Stimulated activated memory B cell treated with anti-CD40 and anti-IgM and Interleukin-4, amounts not matched to agents 10 μg/mL and 1 μg/mL and 100 μg/mL, for 72 hours (primary cell): Measurements from ENCODE around the gene OXCT1.
"Not testable (repeated sequence)": the region's sequence is repeated elsewhere in the genome, so short reads cannot be mapped to it uniquely, and the experiment has no call there.

Experiments
- ATAC-seq: fragments of 150-1000 bp; cut with Tn5 transposase; 2 replicates; pipeline ENCODE4 v1.10.0; 2021
- H3K27ac Mint-ChIP-seq: one replicate; pipeline ENCODE4 v1.8.0; 2022; ENCODE audit warnings: mild to moderate bottlenecking, mixed read lengths
- H3K27me3 Mint-ChIP-seq: one replicate; pipeline ENCODE4 v1.8.0; 2022; ENCODE audit warnings: mixed read lengths
- H3K36me3 Mint-ChIP-seq: one replicate; pipeline ENCODE4 v1.8.0; 2022; ENCODE audit warnings: mixed read lengths
- H3K4me1 Mint-ChIP-seq: one replicate; pipeline ENCODE4 v1.8.0; 2022; ENCODE audit warnings: mixed read lengths
- H3K4me3 Mint-ChIP-seq: one replicate; pipeline ENCODE4 v1.8.0; 2022; ENCODE audit warnings: mild to moderate bottlenecking, moderate library complexity, mixed read lengths
- H3K9me3 Mint-ChIP-seq: one replicate; pipeline ENCODE4 v1.8.0; 2022; ENCODE audit warnings: mixed read lengths

Gene OXCT1

GRCh38 chr5:41748631-41749030 is 121.6 kb downstream of the OXCT1 start:
- Mint-ChIP-seq H3K27me3 (no peaks in the 10 kb centered on the region), H3K9me3 (peaks cover 4% of the 10 kb centered on the region), H3K36me3 (peaks cover 33% of the 10 kb centered on the region), H3K27ac (no peak overlapping the region), H3K4me1 (no peaks in the 10 kb centered on the region), H3K4me3 (no peak overlapping the region)
- ATAC-seq, result no peak

- Mint-ChIP-seq H3K9me3 (peaks cover 4% of the 10 kb centered on the region), H3K4me1 (no peaks in the 10 kb centered on the region), H3K36me3 (peaks cover 25% of the 10 kb centered on the region), H3K27me3 (no peaks in the 10 kb centered on the region), H3K27ac (no peak overlapping the region), H3K4me3 (no peak overlapping the region)
- no peak for ATAC-seq
These were observed 122.5 kb downstream of the OXCT1 start for GRCh38 chr5:41747708-41748107.

- Mint-ChIP-seq H3K36me3 (peaks cover 21% of the 10 kb centered on the region), H3K9me3 (peaks cover 4% of the 10 kb centered on the region), H3K27ac (no peak overlapping the region), H3K27me3 (no peaks in the 10 kb centered on the region), H3K4me3 (no peak overlapping the region), H3K4me1 (no peaks in the 10 kb centered on the region)
- no peak for ATAC-seq
These were observed 122.9 kb downstream of the OXCT1 start for GRCh38 chr5:41747301-41747700.

GRCh38 chr5:41742608-41743007 is 127.6 kb downstream of the OXCT1 start:
- not testable (repeated sequence) for H3K27ac Mint-ChIP-seq, H3K27me3 Mint-ChIP-seq, H3K4me3 Mint-ChIP-seq, H3K9me3 Mint-ChIP-seq, H3K4me1 Mint-ChIP-seq, ATAC-seq
- H3K36me3 Mint-ChIP-seq, result peaks cover 41% of the 10 kb centered on the region

GRCh38 chr5:41738710-41739354 is 131.4 kb downstream of the OXCT1 start:
- peaks cover 3% of the 10 kb centered on the region for H3K9me3 Mint-ChIP-seq
- H3K27ac Mint-ChIP-seq, result no peak overlapping the region
- no peak for ATAC-seq
- H3K4me1 Mint-ChIP-seq, result no peaks in the 10 kb centered on the region
- H3K4me3 Mint-ChIP-seq, result no peak overlapping the region
- H3K36me3 Mint-ChIP-seq, result peaks cover 73% of the 10 kb centered on the region
- no peaks in the 10 kb centered on the region for H3K27me3 Mint-ChIP-seq

- Mint-ChIP-seq H3K4me3 (no peak overlapping the region), H3K27ac (no peak overlapping the region), H3K4me1 (no peaks in the 10 kb centered on the region), H3K36me3 (peaks cover 81% of the 10 kb centered on the region), H3K27me3 (no peaks in the 10 kb centered on the region), H3K9me3 (peaks cover 3% of the 10 kb centered on the region)
- ATAC-seq, result no peak
These were observed 133.6 kb downstream of the OXCT1 start for GRCh38 chr5:41736641-41737040.

- no peak for ATAC-seq
- no peaks in the 10 kb centered on the region for H3K27me3 Mint-ChIP-seq
- no peaks in the 10 kb centered on the region for H3K4me1 Mint-ChIP-seq
- H3K4me3 Mint-ChIP-seq, result no peak overlapping the region
- peaks cover 3% of the 10 kb centered on the region for H3K9me3 Mint-ChIP-seq
- no peak overlapping the region for H3K27ac Mint-ChIP-seq
- H3K36me3 Mint-ChIP-seq, result peaks cover 82% of the 10 kb centered on the region
These were observed 135.0 kb downstream of the OXCT1 start for GRCh38 chr5:41735213-41735612.

- ATAC-seq, H3K27ac Mint-ChIP-seq, H3K27me3 Mint-ChIP-seq, H3K4me3 Mint-ChIP-seq, H3K9me3 Mint-ChIP-seq, H3K4me1 Mint-ChIP-seq: not testable (repeated sequence)
- H3K36me3 Mint-ChIP-seq, result peaks cover 43% of the 10 kb centered on the region
These were observed 140.8 kb downstream of the OXCT1 start for GRCh38 chr5:41729381-41729780.

GRCh38 chr5:41728281-41728680 is 141.9 kb downstream of the OXCT1 start:
- H3K4me1 Mint-ChIP-seq, result no peaks in the 10 kb centered on the region
- no peaks in the 10 kb centered on the region for H3K27me3 Mint-ChIP-seq
- H3K27ac Mint-ChIP-seq, result no peak overlapping the region
- H3K36me3 Mint-ChIP-seq, result peaks cover 36% of the 10 kb centered on the region
- H3K4me3 Mint-ChIP-seq, result no peak overlapping the region
- no peak for ATAC-seq
- peaks cover 6% of the 10 kb centered on the region for H3K9me3 Mint-ChIP-seq

- H3K4me1 Mint-ChIP-seq, result no peaks in the 10 kb centered on the region
- no peak overlapping the region for H3K4me3 Mint-ChIP-seq
- H3K9me3 Mint-ChIP-seq, result peaks cover 6% of the 10 kb centered on the region
- no peak for ATAC-seq
- no peaks in the 10 kb centered on the region for H3K27me3 Mint-ChIP-seq
- no peak overlapping the region for H3K27ac Mint-ChIP-seq
- no peaks in the 10 kb centered on the region for H3K36me3 Mint-ChIP-seq
These were observed 147.8 kb downstream of the OXCT1 start for GRCh38 chr5:41722359-41722950.

- no peak overlapping the region for H3K27ac Mint-ChIP-seq
- peaks cover 12% of the 10 kb centered on the region for H3K9me3 Mint-ChIP-seq
- no peak for ATAC-seq
- H3K4me1 Mint-ChIP-seq, result no peaks in the 10 kb centered on the region
- no peaks in the 10 kb centered on the region for H3K27me3 Mint-ChIP-seq
- H3K36me3 Mint-ChIP-seq, result no peaks in the 10 kb centered on the region
- H3K4me3 Mint-ChIP-seq, result no peak overlapping the region
These were observed 148.7 kb downstream of the OXCT1 start for GRCh38 chr5:41721516-41721915.

- Mint-ChIP-seq H3K27ac (no peak overlapping the region), H3K4me1 (no peaks in the 10 kb centered on the region), H3K9me3 (peaks cover 23% of the 10 kb centered on the region), H3K27me3 (peaks cover 7% of the 10 kb centered on the region), H3K4me3 (no peak overlapping the region), H3K36me3 (no peaks in the 10 kb centered on the region)
- no peak for ATAC-seq
These were observed 153.8 kb downstream of the OXCT1 start for GRCh38 chr5:41716382-41716781.

GRCh38 chr5:41714446-41714845 is 155.8 kb downstream of the OXCT1 start:
- not testable (repeated sequence) for ATAC-seq, H3K36me3 Mint-ChIP-seq, H3K27ac Mint-ChIP-seq, H3K27me3 Mint-ChIP-seq, H3K4me3 Mint-ChIP-seq, H3K4me1 Mint-ChIP-seq
- H3K9me3 Mint-ChIP-seq, result peaks cover 23% of the 10 kb centered on the region

GRCh38 chr5:41708604-41708940 is 161.7 kb downstream of the OXCT1 start:
- Mint-ChIP-seq H3K36me3 (no peaks in the 10 kb centered on the region), H3K27ac (no peak overlapping the region), H3K4me3 (no peak overlapping the region), H3K9me3 (peaks cover 22% of the 10 kb centered on the region), H3K4me1 (no peaks in the 10 kb centered on the region), H3K27me3 (peaks cover 4% of the 10 kb centered on the region)
- ATAC-seq, result no peak

GRCh38 chr5:41707853-41708603 is 162.2 kb downstream of the OXCT1 start:
- no peak overlapping the region for H3K4me3 Mint-ChIP-seq
- no peak overlapping the region for H3K27ac Mint-ChIP-seq
- H3K9me3 Mint-ChIP-seq, result peaks cover 18% of the 10 kb centered on the region
- no peaks in the 10 kb centered on the region for H3K4me1 Mint-ChIP-seq
- no peak for ATAC-seq
- H3K27me3 Mint-ChIP-seq, result no peaks in the 10 kb centered on the region
- no peaks in the 10 kb centered on the region for H3K36me3 Mint-ChIP-seq
